CD4-positive, alpha-beta T cell (primary cell): ENCODE measurements around the gene GNB2. TPM values are rescaled to one million over a fixed set of nuclear protein-coding genes. Genes with fewer than 3 reads are reported as not detected.

Source experiments
- ATAC-seq: fragments of 200-7000 bp; cut with Tn5 transposase; one replicate; pipeline ENCODE4 v1.10.0; 2022; ENCODE audit warnings: mild to moderate bottlenecking; ENCODE audit not compliant: poor library complexity
- CTCF ChIA-PET: fragments of 350-600 bp; sonication (Branson Sonifier 250); formaldehyde crosslinking; loops from one replicate; lab custom pipeline; 2021; ENCODE audit warnings: antibody characterized with exemption, inconsistent platforms; lab: Charles Lee
- POLR2A ChIA-PET: fragments of 350-600 bp; sonication (Branson Sonifier 250); formaldehyde crosslinking; loops from one replicate; lab custom pipeline; 2021; ENCODE audit warnings: antibody characterized with exemption, inconsistent platforms; lab: Charles Lee
- DNase-seq, 14 experiments: peaks; one replicate each; pipeline ENCODE4 v3.0.0-alpha.2; 2013 to 2020; ENCODE audit warnings: mixed read lengths in 2 of 14
- H3K27ac ChIP-seq, 2 donors: one replicate each; pipeline versions ENCODE4 v1.5.1 to v1.7.0; 2013; ENCODE audit warnings: low read length in 2 of 2, low read depth in 1 of 2, mild to moderate bottlenecking in 1 of 2
- H3K27me3 ChIP-seq, 2 experiments: 1 replicate in 1 of 2; 2 replicates in 1 of 2; pipeline versions ENCODE4 v1.6.1 to v1.7.0; 2013; ENCODE audit warnings: low read length in 2 of 2, control low read depth in 1 of 2, mild to moderate bottlenecking in 1 of 2, moderate library complexity in 1 of 2; ENCODE audit not compliant: insufficient read depth in 2 of 2, control insufficient read depth in 1 of 2
- H3K36me3 ChIP-seq: one replicate; pipeline ENCODE4 v1.6.1; 2013; ENCODE audit warnings: low read length, control low read depth; ENCODE audit not compliant: insufficient read depth
- H3K4me1 ChIP-seq: one replicate; pipeline ENCODE4 v1.6.1; 2013; ENCODE audit warnings: low read length, control low read depth; ENCODE audit not compliant: insufficient read depth
- H3K4me3 ChIP-seq: one replicate; pipeline ENCODE4 v1.5.1; 2013; ENCODE audit warnings: mild to moderate bottlenecking, low read length, moderate library complexity
- H3K9me3 ChIP-seq, 2 experiments: 1 replicate in 1 of 2; 2 replicates in 1 of 2; pipeline versions ENCODE4 v1.6.1 to v1.7.0; 2013; ENCODE audit warnings: low read length in 2 of 2, mild to moderate bottlenecking in 2 of 2, control low read depth in 1 of 2, moderate library complexity in 1 of 2; ENCODE audit not compliant: control insufficient read depth in 1 of 2, insufficient read depth in 1 of 2
- H3K27ac Mint-ChIP-seq: one replicate; pipeline ENCODE4 v1.8.0; 2020; ENCODE audit warnings: mixed read lengths
- H3K27me3 Mint-ChIP-seq: one replicate; pipeline ENCODE4 v1.8.0; 2021; ENCODE audit warnings: mixed read lengths
- H3K36me3 Mint-ChIP-seq: one replicate; pipeline ENCODE4 v1.8.0; 2021; ENCODE audit warnings: low read depth, mixed read lengths
- H3K4me1 Mint-ChIP-seq: one replicate; pipeline ENCODE4 v1.8.0; 2021; ENCODE audit warnings: low read depth, mixed read lengths
- H3K4me3 Mint-ChIP-seq: one replicate; pipeline ENCODE4 v1.8.0; 2020; ENCODE audit warnings: mild to moderate bottlenecking, mixed read lengths
- H3K9me3 Mint-ChIP-seq: one replicate; pipeline ENCODE4 v1.8.0; 2020; ENCODE audit warnings: mixed read lengths
- intact Hi-C, 2 experiments: fragments of 100-400 bp; cut with DNase I in 1 of 2; cut with micrococcal nuclease in 1 of 2; formaldehyde crosslinking; loops; one replicate each; pipeline versions ENCODE4 v1.15.1 to v1.9.0; 2023 to 2025; cut with DNase I, micrococcal nuclease
- total RNA-seq, 174 experiments: library from RNA in 2 of 174; stranded (reverse) in 2 of 174; gene quantifications; one replicate each; pipeline ENCODE4 v1.2.3 and lab custom pipeline; 2021 to 2026
- TF ChIP-seq, protein P1 (sequence below): fragments of 200-600 bp; IDR thresholded peaks from one replicate; pipeline ENCODE4 v1.8.0; 2022; ENCODE audit warnings: antibody characterized with exemption, mild to moderate bottlenecking

Gene GNB2
- total RNA-seq, 2 experiments from 2014 or later, result 87.8 to 91.9 TPM

- peaks cover 34% of the 10 kb centered on the region for H3K4me1 Mint-ChIP-seq
Measured at GRCh38 chr7:100693312-100694097, 20.0 kb downstream of the GNB2 start.

DNA sequence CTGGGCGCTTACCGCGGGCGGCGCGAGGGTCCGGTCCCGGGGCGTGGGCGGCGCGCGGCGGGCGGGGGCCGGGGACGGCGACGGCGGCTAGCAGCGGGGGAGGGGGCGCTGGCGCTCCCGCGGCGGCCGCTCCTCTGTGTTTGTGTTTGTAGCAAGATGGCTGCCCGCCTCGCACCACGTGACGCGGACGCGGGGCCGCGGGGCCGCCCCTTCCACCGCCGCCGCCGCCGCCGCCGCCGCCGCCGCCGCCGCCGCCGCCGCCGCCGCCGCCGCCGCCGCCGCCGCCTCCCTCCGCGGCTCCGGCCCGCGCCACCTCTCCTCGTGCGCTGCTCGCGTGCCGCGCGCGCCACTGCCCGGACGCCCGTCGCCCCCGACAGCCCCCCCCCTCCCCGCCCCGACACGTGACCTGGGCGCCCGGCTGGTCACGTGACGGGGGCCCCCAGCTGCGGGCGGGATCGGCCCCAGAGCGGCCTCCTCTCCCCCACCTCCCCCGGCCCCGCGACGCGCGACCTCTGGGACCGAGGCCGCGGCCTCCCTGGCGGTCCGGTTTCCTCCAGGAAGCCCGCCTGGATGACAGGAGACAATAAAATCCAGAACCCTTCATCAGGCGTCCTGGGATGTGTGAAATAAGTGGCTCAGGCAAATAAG lies 20.7 kb downstream of the GNB2 start, which contains the start of gene GIGYF1:
Gene GIGYF1 (minus strand): TSS at position 153 of the 648 bp plus-strand sequence. CDS start 6,012 bp downstream, outside the sequence.
- Mint-ChIP-seq H3K4me1 (peaks cover 27% of the 10 kb centered on the region), H3K4me3 (peak within 1 kb of the TSS; percentile 97), H3K27me3 (no peaks in the 10 kb centered on the region), H3K9me3 (no peaks in the 10 kb centered on the region), H3K36me3 (peaks cover 12% of the 10 kb centered on the region), H3K27ac (peak within 1 kb of the TSS; percentile 85)
- DNase-seq (peak; percentile 48 to 89 (median 64)), ATAC-seq (peak; percentile 72)
- CTCF ChIA-PET, result interaction anchor here (6.6 kb wide), 1 partner anchor 11 kb away, joined by 59 read pairs; the partner anchor contains the start of gene POP7
- TF ChIP-seq, protein P1, sequence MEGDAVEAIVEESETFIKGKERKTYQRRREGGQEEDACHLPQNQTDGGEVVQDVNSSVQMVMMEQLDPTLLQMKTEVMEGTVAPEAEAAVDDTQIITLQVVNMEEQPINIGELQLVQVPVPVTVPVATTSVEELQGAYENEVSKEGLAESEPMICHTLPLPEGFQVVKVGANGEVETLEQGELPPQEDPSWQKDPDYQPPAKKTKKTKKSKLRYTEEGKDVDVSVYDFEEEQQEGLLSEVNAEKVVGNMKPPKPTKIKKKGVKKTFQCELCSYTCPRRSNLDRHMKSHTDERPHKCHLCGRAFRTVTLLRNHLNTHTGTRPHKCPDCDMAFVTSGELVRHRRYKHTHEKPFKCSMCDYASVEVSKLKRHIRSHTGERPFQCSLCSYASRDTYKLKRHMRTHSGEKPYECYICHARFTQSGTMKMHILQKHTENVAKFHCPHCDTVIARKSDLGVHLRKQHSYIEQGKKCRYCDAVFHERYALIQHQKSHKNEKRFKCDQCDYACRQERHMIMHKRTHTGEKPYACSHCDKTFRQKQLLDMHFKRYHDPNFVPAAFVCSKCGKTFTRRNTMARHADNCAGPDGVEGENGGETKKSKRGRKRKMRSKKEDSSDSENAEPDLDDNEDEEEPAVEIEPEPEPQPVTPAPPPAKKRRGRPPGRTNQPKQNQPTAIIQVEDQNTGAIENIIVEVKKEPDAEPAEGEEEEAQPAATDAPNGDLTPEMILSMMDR, result no peak
- peaks cover 51% of the 10 kb centered on the region for H3K4me1 ChIP-seq
- peak within 1 kb of the TSS in 1 of 2 donors; percentile 34 for H3K27ac ChIP-seq
- peak within 1 kb of the TSS; percentile 75 for H3K4me3 ChIP-seq
- POLR2A ChIA-PET, result interaction anchor here (0.7 to 5.8 kb wide), 10 partner anchors 11 to 266 kb away, joined by 3 to 47 read pairs (median 6); partner anchors contain the start of genes AGFG2, FBXO24, LRCH4 and MOSPD3
- no peaks in the 10 kb centered on the region for H3K27me3 ChIP-seq
- intact Hi-C loops, result loop anchor here (5.0 kb wide), 2 partner anchors 82 to 212 kb away; partner anchors contain the start of genes MOSPD3 (in 1 of the 2) and NYAP1 (in 1 of the 2)
- no peaks in the 10 kb centered on the region for H3K9me3 ChIP-seq
- H3K36me3 ChIP-seq, result peaks cover 12% of the 10 kb centered on the region

More at GRCh38 chr7:100693312-100694097, 20.0 kb downstream of the GNB2 start:
- peak overlapping the region; percentile 97 for H3K4me3 Mint-ChIP-seq
- DNase-seq, result no peak
- ChIA-PET CTCF (interaction anchor here (0.8 to 6.6 kb wide), 6 partner anchors 11 to 134 kb away, joined by 3 to 59 read pairs (median 9); partner anchors contain the start of genes MOSPD3 and POP7), POLR2A (interaction anchor here (0.6 to 5.8 kb wide), 15 partner anchors 8 to 265 kb away, joined by 3 to 47 read pairs (median 5); partner anchors contain the start of genes AGFG2, FBXO24, LRCH4 and MOSPD3)
- intact Hi-C loops, result loop anchor here (1.0 to 5.0 kb wide), 4 partner anchors 20 to 211 kb away; partner anchors contain the start of genes GNB2 (in 1 of the 2), MOSPD3 (in 1 of the 2) and NYAP1 (in 1 of the 2)
- no peaks in the 10 kb centered on the region for H3K9me3 Mint-ChIP-seq
- H3K36me3 Mint-ChIP-seq, result peaks cover 19% of the 10 kb centered on the region
- no peaks in the 10 kb centered on the region for H3K9me3 ChIP-seq
- H3K4me3 ChIP-seq, result peak overlapping the region; percentile 75
- TF ChIP-seq, protein P1, result no peak
- peaks cover 18% of the 10 kb centered on the region for H3K36me3 ChIP-seq
- no peaks in the 10 kb centered on the region for H3K27me3 ChIP-seq
- ATAC-seq, result peak; percentile 41
- H3K27me3 Mint-ChIP-seq, result no peaks in the 10 kb centered on the region
- H3K27ac ChIP-seq, result no peak overlapping the region
- H3K4me1 ChIP-seq, result peaks cover 58% of the 10 kb centered on the region
- H3K27ac Mint-ChIP-seq, result peak overlapping the region; percentile 85

DNA sequence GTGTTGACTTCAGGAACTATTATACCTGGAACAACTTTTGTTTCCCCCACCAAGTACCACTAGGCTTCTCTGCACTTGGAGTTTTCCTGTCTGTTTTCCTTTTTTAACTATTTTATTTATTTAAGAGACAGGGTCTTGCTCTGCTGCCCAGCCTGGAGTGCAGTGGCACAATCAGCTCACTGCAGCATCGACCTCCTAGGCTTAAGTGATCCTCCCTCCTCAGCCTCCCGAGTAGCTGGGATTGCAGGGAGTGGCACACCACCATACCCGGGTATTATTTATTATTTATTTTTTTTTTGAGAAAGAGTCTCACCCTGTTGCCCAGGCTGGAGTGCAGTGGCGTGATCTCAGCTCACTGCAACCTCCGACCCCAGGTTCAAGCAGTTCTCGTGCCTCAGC lies 22.6 kb downstream of the GNB2 start:
- H3K27me3 Mint-ChIP-seq, result no peaks in the 10 kb centered on the region
- no peaks in the 10 kb centered on the region for H3K9me3 Mint-ChIP-seq
- Histone ChIP-seq H3K9me3 (no peaks in the 10 kb centered on the region), H3K4me3 (no peak overlapping the region), H3K36me3 (peaks cover under 1% of the 10 kb centered on the region), H3K27ac (no peak overlapping the region), H3K27me3 (peaks cover 0 to 2% of the 10 kb centered on the region in 2 experiments), H3K4me1 (peaks cover 35% of the 10 kb centered on the region)
- H3K36me3 Mint-ChIP-seq, result peaks cover 12% of the 10 kb centered on the region
- H3K27ac Mint-ChIP-seq, result peak overlapping the region; percentile 72
- peak overlapping the region; percentile 62 for H3K4me3 Mint-ChIP-seq
- intact Hi-C loops, result no loop called here
- ChIA-PET POLR2A (interaction anchor here (0.8 to 3.7 kb wide), 2 partner anchors 9 to 23 kb away, joined by 4 to 27 read pairs; partner anchors contain the start of gene POP7), CTCF (interaction anchor here (0.5 to 6.6 kb wide), 2 partner anchors 9 to 242 kb away, joined by 3 to 59 read pairs; partner anchors contain the start of gene POP7)
- ATAC-seq (no peak), DNase-seq (no peak)
- peaks cover 27% of the 10 kb centered on the region for H3K4me1 Mint-ChIP-seq
- TF ChIP-seq, protein P1, result no peak
